Activated T-helper 2 cell treated with anti-CD3 and anti-CD28 coated beads, Interferon-gamma antibody, Interleukin-2, Interleukin-4, amounts not matched to agents 10 μg/mL and 5 μg/mL and 100 μg/mL, durations not matched to agents 14 hours and 24 hours and 36 hours (primary cell): ENCODE results near the gene FAM83C. TPM values are rescaled to one million over a fixed set of nuclear protein-coding genes. Genes with fewer than 3 reads are reported as not detected.

Experiments
- DNase-seq: peaks from one replicate; pipeline ENCODE4 v3.0.0; 2021; ENCODE audit warnings: low spot score
- H3K27ac Mint-ChIP-seq: one replicate; pipeline ENCODE4 v1.8.0; 2021; ENCODE audit warnings: mixed read lengths
- H3K27me3 Mint-ChIP-seq: one replicate; pipeline ENCODE4 v1.8.0; 2021; ENCODE audit warnings: low read depth, mixed read lengths
- H3K36me3 Mint-ChIP-seq: one replicate; pipeline ENCODE4 v1.8.0; 2021; ENCODE audit warnings: low read depth, mixed read lengths
- H3K4me1 Mint-ChIP-seq: one replicate; pipeline ENCODE4 v1.8.0; 2021; ENCODE audit warnings: low read depth, mixed read lengths
- H3K4me3 Mint-ChIP-seq: one replicate; pipeline ENCODE4 v1.8.0; 2021; ENCODE audit warnings: low read depth, mild to moderate bottlenecking, moderate library complexity, mixed read lengths
- H3K9me3 Mint-ChIP-seq: one replicate; pipeline ENCODE4 v1.8.0; 2021; ENCODE audit warnings: mixed read lengths
- intact Hi-C: fragments of 100-400 bp; cut with micrococcal nuclease; formaldehyde crosslinking; loops from one replicate; pipeline ENCODE4 v1.15.1; 2023
- total RNA-seq: library from RNA; stranded (reverse); gene quantifications from 2 replicates; pipeline ENCODE4 v1.2.3, GENCODE V29; 2022

Gene FAM83C
- total RNA-seq, 1 donor from 2014 or later: not detected

- DNase-seq: no peak
- Mint-ChIP-seq H3K27ac (peak overlapping the region; percentile 67), H3K4me3 (no peak overlapping the region), H3K36me3 (peaks cover 15% of the 10 kb centered on the region), H3K9me3 (no peaks in the 10 kb centered on the region), H3K27me3 (no peaks in the 10 kb centered on the region), H3K4me1 (peaks cover 46% of the 10 kb centered on the region)
- intact Hi-C loops: no loop called here
These were observed 22.8 kb upstream of the FAM83C start for GRCh38 chr20:35314816-35315631.

GRCh38 chr20:35312318-35312717, 20.1 kb upstream of the FAM83C start:
- peaks cover 37% of the 10 kb centered on the region for H3K4me1 Mint-ChIP-seq
- H3K4me3 Mint-ChIP-seq: no peak overlapping the region
- peak overlapping the region; percentile 4 for H3K27ac Mint-ChIP-seq
- no peaks in the 10 kb centered on the region for H3K9me3 Mint-ChIP-seq
- H3K27me3 Mint-ChIP-seq: no peaks in the 10 kb centered on the region
- peaks cover 19% of the 10 kb centered on the region for H3K36me3 Mint-ChIP-seq
- intact Hi-C loops: loop anchor here (2.0 kb wide), 1 partner anchor 16 kb away; no protein-coding TSS in a partner anchor
- no peak for DNase-seq

- Mint-ChIP-seq H3K27me3 (no peaks in the 10 kb centered on the region), H3K27ac (peak overlapping the region; percentile 8), H3K4me1 (peaks cover 38% of the 10 kb centered on the region), H3K9me3 (no peaks in the 10 kb centered on the region), H3K4me3 (no peak overlapping the region), H3K36me3 (peaks cover 19% of the 10 kb centered on the region)
- no peak for DNase-seq
- intact Hi-C loops: loop anchor here (2.0 kb wide), 1 partner anchor 17 kb away; no protein-coding TSS in a partner anchor
These were observed 19.6 kb upstream of the FAM83C start for GRCh38 chr20:35311822-35312221.

- peaks cover 21% of the 10 kb centered on the region for H3K36me3 Mint-ChIP-seq
- no peaks in the 10 kb centered on the region for H3K9me3 Mint-ChIP-seq
- H3K4me1 Mint-ChIP-seq: peaks cover 42% of the 10 kb centered on the region
- intact Hi-C loops: no loop called here
- no peak overlapping the region for H3K4me3 Mint-ChIP-seq
- H3K27ac Mint-ChIP-seq: peak overlapping the region; percentile 8
- peak; percentile 27 for DNase-seq
- H3K27me3 Mint-ChIP-seq: no peaks in the 10 kb centered on the region
These were observed 19.2 kb upstream of the FAM83C start for GRCh38 chr20:35311409-35311808.

GRCh38 chr20:35307666-35308653, 15.7 kb upstream of the FAM83C start:
- Mint-ChIP-seq H3K9me3 (no peaks in the 10 kb centered on the region), H3K36me3 (peaks cover 18% of the 10 kb centered on the region), H3K4me1 (peaks cover 48% of the 10 kb centered on the region), H3K27me3 (no peaks in the 10 kb centered on the region), H3K4me3 (no peak overlapping the region), H3K27ac (no peak overlapping the region)
- intact Hi-C loops: no loop called here
- no peak for DNase-seq

- peaks cover 40% of the 10 kb centered on the region for H3K4me1 Mint-ChIP-seq
- peak overlapping the region; percentile 93 for H3K27ac Mint-ChIP-seq
- no peaks in the 10 kb centered on the region for H3K27me3 Mint-ChIP-seq
- DNase-seq: peak; percentile 26
- peaks cover 9% of the 10 kb centered on the region for H3K36me3 Mint-ChIP-seq
- no peaks in the 10 kb centered on the region for H3K9me3 Mint-ChIP-seq
- intact Hi-C loops: no loop called here
- no peak overlapping the region for H3K4me3 Mint-ChIP-seq
These were observed 14.8 kb upstream of the FAM83C start for GRCh38 chr20:35306931-35307517.

- H3K27ac Mint-ChIP-seq: peak overlapping the region; percentile 93
- intact Hi-C loops: no loop called here
- H3K27me3 Mint-ChIP-seq: no peaks in the 10 kb centered on the region
- H3K4me3 Mint-ChIP-seq: peak overlapping the region; percentile 43
- H3K36me3 Mint-ChIP-seq: peaks cover 8% of the 10 kb centered on the region
- H3K9me3 Mint-ChIP-seq: no peaks in the 10 kb centered on the region
- peak; percentile 43 for DNase-seq
- H3K4me1 Mint-ChIP-seq: peaks cover 31% of the 10 kb centered on the region
These were observed 13.7 kb upstream of the FAM83C start for GRCh38 chr20:35305682-35306556.

GRCh38 chr20:35304956-35305355, 12.7 kb upstream of the FAM83C start:
- H3K9me3 Mint-ChIP-seq: no peaks in the 10 kb centered on the region
- H3K4me1 Mint-ChIP-seq: peaks cover 30% of the 10 kb centered on the region
- peak overlapping the region; percentile 93 for H3K27ac Mint-ChIP-seq
- H3K27me3 Mint-ChIP-seq: no peaks in the 10 kb centered on the region
- DNase-seq: no peak
- no peak overlapping the region for H3K4me3 Mint-ChIP-seq
- H3K36me3 Mint-ChIP-seq: peaks cover 6% of the 10 kb centered on the region
- intact Hi-C loops: loop anchor here (1.0 kb wide), 1 partner anchor 134 kb away; no protein-coding TSS in a partner anchor

- H3K4me3 Mint-ChIP-seq: no peak overlapping the region
- H3K27ac Mint-ChIP-seq: peak overlapping the region; percentile 74
- peaks cover 3% of the 10 kb centered on the region for H3K36me3 Mint-ChIP-seq
- DNase-seq: peak; percentile 76
- intact Hi-C loops: loop anchor here (1.0 kb wide), 2 partner anchors 25 to 135 kb away; no protein-coding TSS in a partner anchor
- H3K27me3 Mint-ChIP-seq: no peaks in the 10 kb centered on the region
- no peaks in the 10 kb centered on the region for H3K9me3 Mint-ChIP-seq
- peaks cover 29% of the 10 kb centered on the region for H3K4me1 Mint-ChIP-seq
These were observed 11.7 kb upstream of the FAM83C start for GRCh38 chr20:35303735-35304491.

- no peaks in the 10 kb centered on the region for H3K9me3 Mint-ChIP-seq
- no peak overlapping the region for H3K4me3 Mint-ChIP-seq
- DNase-seq: no peak
- H3K27ac Mint-ChIP-seq: no peak overlapping the region
- intact Hi-C loops: loop anchor here (1.0 kb wide), 1 partner anchor 26 kb away; no protein-coding TSS in a partner anchor
- H3K27me3 Mint-ChIP-seq: no peaks in the 10 kb centered on the region
- H3K4me1 Mint-ChIP-seq: peaks cover 29% of the 10 kb centered on the region
- H3K36me3 Mint-ChIP-seq: peaks cover 3% of the 10 kb centered on the region
These were observed 11.1 kb upstream of the FAM83C start for GRCh38 chr20:35303382-35303734.
